H1 (cell line): ENCODE data around the gene GPBP1L1. TPM values are rescaled to one million over a fixed set of nuclear protein-coding genes. Genes with fewer than 3 reads are reported as not detected.

Experiments used
- BRCA1 ChIP-seq: IDR thresholded peaks from 2 replicates; pipeline ENCODE4 v1.6.1; 2012; ENCODE audit warnings: low read depth, low read length, improper control_type of control experiment
- RAD21 ChIP-seq, 2 experiments: IDR thresholded peaks in 1 of 2; conservative IDR thresholded peaks in 1 of 2; 2 replicates each; pipeline ENCODE4 v1.6.1; 2011; ENCODE audit warnings: low read depth in 2 of 2, low read length in 2 of 2, improper control_type of control experiment in 1 of 2, inconsistent platforms in 1 of 2, mild to moderate bottlenecking in 1 of 2, moderate library complexity in 1 of 2
- TBP ChIP-seq: IDR thresholded peaks from 2 replicates; pipeline ENCODE4 v1.6.1; 2011; ENCODE audit warnings: low read depth, low read length, improper control_type of control experiment
- polyA plus RNA-seq, 7 experiments: library from polyadenylated mRNA; depleted of rRNA in 3 of 7; stranded (reverse) in 5 of 7; unstranded in 2 of 7; fragments of >200 nt in 5 of 7; fragments of 200-250 nt in 2 of 7; gene quantifications; 1 replicate in 5 of 7; 2 replicates in 1 of 7; 4 replicates in 1 of 7; pipeline versions ENCODE4 v1.2.1 to v1.2.3, GENCODE V29; 2011 to 2013; ENCODE audit warnings: missing spikeins in 2 of 7, mixed read lengths in 2 of 7
- total RNA-seq: library from RNA; stranded (reverse); fragmentation: NEBNext Ultra II Directional; extraction: Animal tissue kit (Norgen Biotek cat#: 25700); gene quantifications from 2 replicates; pipeline ENCODE4 v1.2.1, GENCODE V29; 2021
- TF ChIP-seq, protein P1 (sequence below): IDR thresholded peaks from 2 replicates; pipeline ENCODE4 v1.6.1; 2012; ENCODE audit warnings: low read length, inconsistent platforms
- TF ChIP-seq, protein P2 (sequence below), 3 experiments: IDR thresholded peaks; 1 replicate in 2 of 3; 2 replicates in 1 of 3; pipeline versions ENCODE4 v1.5.1 to v1.6.1; 2011; ENCODE audit warnings: low read length in 3 of 3, mild to moderate bottlenecking in 3 of 3, inconsistent platforms in 2 of 3, low read depth in 1 of 3, moderate library complexity in 1 of 3; ENCODE audit not compliant: insufficient read depth in 1 of 3; ENCODE audit errors: control extremely low read depth in 1 of 3

The GPBP1L1 gene
- total and polyA plus RNA-seq, 2 of the 8 experiments (the other 6 are each of a cell fraction or from before 2014, with no cell fraction given), result 70.1 to 119 TPM

DNA sequence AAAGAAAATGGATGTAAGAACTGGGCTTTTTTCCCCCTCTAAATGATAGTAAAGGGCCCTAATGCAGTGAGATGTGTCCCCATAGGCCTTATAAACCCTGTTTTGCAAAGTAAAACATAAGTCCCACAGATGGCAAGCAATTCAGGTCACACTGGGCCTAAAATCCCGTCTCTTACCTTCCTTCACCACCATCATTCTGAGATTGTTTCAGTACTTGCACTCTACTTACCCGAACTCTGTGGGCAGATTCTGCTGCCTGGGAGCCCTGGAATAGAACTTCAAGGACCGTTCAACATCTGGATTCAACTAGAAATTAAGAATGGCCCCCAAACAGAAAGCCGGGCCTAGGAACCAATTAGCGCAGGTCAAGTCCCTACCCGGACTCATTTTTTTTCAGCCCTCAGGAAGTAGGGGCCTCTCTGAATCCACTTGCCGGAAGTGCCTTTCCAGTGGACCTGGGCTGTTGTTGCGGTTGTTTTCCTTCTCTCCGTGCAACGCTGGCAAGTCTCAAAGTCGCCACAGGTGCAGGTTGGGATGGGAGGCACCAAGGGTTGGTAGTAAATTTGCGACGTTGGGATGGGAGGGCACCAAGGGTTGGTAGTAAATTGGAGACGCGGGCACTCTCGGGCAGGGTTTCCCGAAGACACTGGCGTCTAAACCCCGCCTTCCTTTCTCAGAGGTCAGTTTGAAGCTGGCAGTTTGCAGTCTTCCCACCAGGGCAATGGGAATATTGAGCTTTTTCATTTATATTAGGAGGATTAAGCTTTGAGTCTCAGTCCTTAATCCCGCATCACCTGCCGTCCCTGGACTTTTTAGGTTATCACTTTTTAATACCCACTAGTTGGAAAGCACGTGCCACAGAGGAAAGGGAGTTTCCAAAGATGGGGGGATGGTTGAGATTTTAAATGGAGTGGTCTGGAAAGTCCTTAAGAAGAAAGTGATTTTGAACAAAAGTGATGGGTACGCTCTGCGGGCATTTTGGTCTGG lies 1.7 kb upstream of the GPBP1L1 start, which contains the start of gene TMEM69 (continued):
- TF ChIP-seq, protein P1, sequence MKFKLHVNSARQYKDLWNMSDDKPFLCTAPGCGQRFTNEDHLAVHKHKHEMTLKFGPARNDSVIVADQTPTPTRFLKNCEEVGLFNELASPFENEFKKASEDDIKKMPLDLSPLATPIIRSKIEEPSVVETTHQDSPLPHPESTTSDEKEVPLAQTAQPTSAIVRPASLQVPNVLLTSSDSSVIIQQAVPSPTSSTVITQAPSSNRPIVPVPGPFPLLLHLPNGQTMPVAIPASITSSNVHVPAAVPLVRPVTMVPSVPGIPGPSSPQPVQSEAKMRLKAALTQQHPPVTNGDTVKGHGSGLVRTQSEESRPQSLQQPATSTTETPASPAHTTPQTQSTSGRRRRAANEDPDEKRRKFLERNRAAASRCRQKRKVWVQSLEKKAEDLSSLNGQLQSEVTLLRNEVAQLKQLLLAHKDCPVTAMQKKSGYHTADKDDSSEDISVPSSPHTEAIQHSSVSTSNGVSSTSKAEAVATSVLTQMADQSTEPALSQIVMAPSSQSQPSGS, result peak; percentile 80
- 0 out of 2 replicates have a peak, but pooled peaks have one; percentile 8 for TF ChIP-seq BRCA1
- TF ChIP-seq TBP, result peak; percentile 93
- TF ChIP-seq, protein P2, sequence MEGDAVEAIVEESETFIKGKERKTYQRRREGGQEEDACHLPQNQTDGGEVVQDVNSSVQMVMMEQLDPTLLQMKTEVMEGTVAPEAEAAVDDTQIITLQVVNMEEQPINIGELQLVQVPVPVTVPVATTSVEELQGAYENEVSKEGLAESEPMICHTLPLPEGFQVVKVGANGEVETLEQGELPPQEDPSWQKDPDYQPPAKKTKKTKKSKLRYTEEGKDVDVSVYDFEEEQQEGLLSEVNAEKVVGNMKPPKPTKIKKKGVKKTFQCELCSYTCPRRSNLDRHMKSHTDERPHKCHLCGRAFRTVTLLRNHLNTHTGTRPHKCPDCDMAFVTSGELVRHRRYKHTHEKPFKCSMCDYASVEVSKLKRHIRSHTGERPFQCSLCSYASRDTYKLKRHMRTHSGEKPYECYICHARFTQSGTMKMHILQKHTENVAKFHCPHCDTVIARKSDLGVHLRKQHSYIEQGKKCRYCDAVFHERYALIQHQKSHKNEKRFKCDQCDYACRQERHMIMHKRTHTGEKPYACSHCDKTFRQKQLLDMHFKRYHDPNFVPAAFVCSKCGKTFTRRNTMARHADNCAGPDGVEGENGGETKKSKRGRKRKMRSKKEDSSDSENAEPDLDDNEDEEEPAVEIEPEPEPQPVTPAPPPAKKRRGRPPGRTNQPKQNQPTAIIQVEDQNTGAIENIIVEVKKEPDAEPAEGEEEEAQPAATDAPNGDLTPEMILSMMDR (IDR thresholded peaks at IDR 0.05; ENCODE audit: control extremely low read depth in 1 of 3, insufficient read depth in 1 of 3, low read depth in 1 of 3, low read length in 3 of 3), result no peak
- 0 out of 4 replicates have a peak, but pooled peaks of 1 of the 2 experiments have one; percentile 5 for TF ChIP-seq RAD21 (IDR thresholded peaks at IDR 0.05 in 1 of 2, conservative IDR thresholded peaks at IDR 0.05 in 1 of 2; ENCODE audit: low read depth in 2 of 2, low read length in 2 of 2)
- TF ChIP-seq, all 59 proteins: peak for 23
